ENCODE measurements around the gene FUT6. TPM values are rescaled to one million over a fixed set of nuclear protein-coding genes. Genes with fewer than 3 reads are reported as not detected.

Gene FUT6
- total and polyA plus RNA-seq, 4 donors: 2.6 to 14.0 (median 7.3) TPM

- WGBS: 15% methylated on average over 8 of the region's 8 CpGs
- H3K27ac ChIP-seq (ENCODE audit: low read depth in 1 of 2, low read length in 2 of 2): peak overlapping the region in 1 of 2 donors; percentile 40
- no peak overlapping the region for H3K9ac ChIP-seq (ENCODE audit: low read depth in 1 of 2, low read length in 2 of 2)
- DNase-seq (ENCODE audit: low spot score): no peak
- TF ChIP-seq ATF3 (IDR thresholded peaks at IDR 0.05): no peak
- no peak for TF ChIP-seq RAD21 (IDR thresholded peaks at IDR 0.05)
- no peak for TF ChIP-seq HNF4A (conservative IDR thresholded peaks at IDR 0.05)
- no peak for TF ChIP-seq TAF1 (conservative IDR thresholded peaks at IDR 0.05)
- TF ChIP-seq ZBTB33 (IDR thresholded peaks at IDR 0.05): no peak
- H3K4me3 ChIP-seq (ENCODE audit: low read depth in 1 of 3, low read length in 3 of 3): peak overlapping the region in 1 of 3 donors; percentile 12
- H3K4me1 ChIP-seq (ENCODE audit: control insufficient read depth in 4 of 4, insufficient read depth in 4 of 4, low read length in 3 of 4): peaks cover 35 to 55% (median 42%) of the 10 kb centered on the region in 4 donors
- no peaks in the 10 kb centered on the region for H3K9me3 ChIP-seq (ENCODE audit: control insufficient read depth in 4 of 4, low read length in 3 of 4)
- H3K27me3 ChIP-seq (ENCODE audit: control insufficient read depth in 4 of 4, insufficient read depth in 4 of 4, low read length in 3 of 4): no peaks in the 10 kb centered on the region
- no peaks in the 10 kb centered on the region for H3K36me3 ChIP-seq (ENCODE audit: control insufficient read depth in 4 of 4, insufficient read depth in 3 of 4, low read depth in 1 of 4, low read length in 3 of 4)
Measured at GRCh38 chr19:5803441-5803751, 36.1 kb downstream of the FUT6 start.

- 51% methylated on average over 33 of the region's 33 CpGs for WGBS
- Histone ChIP-seq H3K27me3 (ENCODE audit: control insufficient read depth in 4 of 4, insufficient read depth in 4 of 4, low read length in 3 of 4) (no peaks in the 10 kb centered on the region), H3K36me3 (ENCODE audit: control insufficient read depth in 4 of 4, insufficient read depth in 3 of 4, low read depth in 1 of 4, low read length in 3 of 4) (no peaks in the 10 kb centered on the region), H3K4me3 (ENCODE audit: low read depth in 1 of 3, low read length in 3 of 3) (no peak overlapping the region), H3K4me1 (ENCODE audit: control insufficient read depth in 4 of 4, insufficient read depth in 4 of 4, low read length in 3 of 4) (peaks cover 33 to 55% (median 44%) of the 10 kb centered on the region in 4 donors), H3K27ac (ENCODE audit: low read depth in 1 of 2, low read length in 2 of 2) (no peak overlapping the region), H3K9ac (ENCODE audit: low read depth in 1 of 2, low read length in 2 of 2) (no peak overlapping the region), H3K9me3 (ENCODE audit: control insufficient read depth in 4 of 4, low read length in 3 of 4) (no peaks in the 10 kb centered on the region)
- no peak for TF ChIP-seq GABPA (IDR thresholded peaks at IDR 0.05 in 1 of 2, conservative IDR thresholded peaks at IDR 0.05 in 1 of 2)
- no peak for TF ChIP-seq ZBTB33 (IDR thresholded peaks at IDR 0.05)
- no peak for TF ChIP-seq REST (IDR thresholded peaks at IDR 0.05)
- TF ChIP-seq HNF4G (IDR thresholded peaks at IDR 0.05): no peak
- TF ChIP-seq FOXA2 (IDR thresholded peaks at IDR 0.05): no peak
- TF ChIP-seq MAX (IDR thresholded peaks at IDR 0.05): no peak
- no peak for TF ChIP-seq NR2F2 (IDR thresholded peaks at IDR 0.05)
- DNase-seq (ENCODE audit: low spot score): no peak
Measured at GRCh38 chr19:5801796-5802619, 37.5 kb downstream of the FUT6 start.

Measured in liver (tissue), 9 donors.